ENCODE results near the gene KCNIP3.
"Not testable (repeated sequence)": the region's sequence is repeated elsewhere in the genome, so short reads cannot be mapped to it uniquely, and the experiment has no call there.

Gene KCNIP3

GRCh38 chr2:95433373-95433772 lies 136.2 kb downstream of the KCNIP3 start:
- not testable (repeated sequence) for DNase-seq

DNA sequence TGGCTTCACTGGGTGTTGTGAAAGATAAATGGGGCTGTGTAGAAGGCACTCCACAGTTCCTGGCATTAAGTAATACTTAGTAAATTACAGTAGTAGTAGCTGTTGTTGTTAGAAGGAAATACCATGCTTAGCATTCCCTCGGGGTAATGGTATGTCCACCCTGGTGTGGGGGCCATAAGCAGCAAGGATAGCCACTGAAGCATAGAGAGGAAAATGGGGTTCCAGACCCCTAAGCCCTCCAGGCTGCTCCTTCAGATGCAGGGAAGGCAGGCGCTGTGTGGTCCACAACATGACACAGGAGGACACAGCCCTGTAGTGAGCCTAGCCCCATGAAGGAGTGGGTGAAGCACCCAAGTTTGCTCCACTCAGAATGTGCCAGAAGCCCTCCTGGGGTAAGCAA lies 136.8 kb downstream of the KCNIP3 start:
- DNase-seq = not testable (repeated sequence)

GRCh38 chr2:95434507-95435076 lies 137.4 kb downstream of the KCNIP3 start:
- DNase-seq = not testable (repeated sequence)

DNA sequence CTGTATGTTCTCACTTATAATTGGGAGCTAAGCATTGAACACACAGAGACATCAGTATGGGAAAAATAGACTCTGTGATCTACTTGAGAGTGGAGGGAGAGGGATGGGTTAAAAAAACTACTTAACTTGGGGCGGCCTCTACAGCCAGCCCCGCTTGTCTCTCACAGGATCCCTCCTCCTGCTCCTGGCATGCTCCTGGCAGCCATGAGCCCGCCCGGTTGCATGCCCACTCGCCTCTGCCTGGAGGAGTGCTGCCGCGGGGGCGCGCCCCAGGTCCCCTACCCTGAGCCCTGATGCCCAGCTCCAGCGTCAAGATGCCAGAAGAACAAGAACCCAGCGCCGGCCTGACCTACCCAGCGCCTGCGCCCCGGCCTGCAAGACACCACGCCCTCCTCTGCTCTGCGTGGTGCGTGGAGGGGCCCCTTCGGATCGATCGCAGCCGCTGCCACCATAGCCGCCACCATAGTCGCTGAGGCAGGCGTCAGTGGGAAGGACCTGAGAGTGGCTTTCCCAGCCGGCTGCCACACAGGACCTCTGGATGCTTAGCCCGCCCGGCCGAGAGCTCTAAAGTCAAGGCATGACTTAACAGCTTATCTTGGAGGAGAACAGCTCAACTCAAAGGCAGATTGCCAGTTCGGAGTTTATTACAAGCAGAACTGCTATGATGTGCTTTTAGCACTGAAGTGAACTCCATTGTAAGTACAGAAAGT lies 138.2 kb downstream of the KCNIP3 start:
- not testable (repeated sequence) for DNase-seq
